Testis (tissue), 3 donors: ENCODE results near the gene HKDC1. TPM values are rescaled to one million over a fixed set of nuclear protein-coding genes. Genes with fewer than 3 reads are reported as not detected.
A peak's percentile ranks its signal among the peaks of the same experiment; 100 is the strongest.

Experiments
- DNase-seq: peaks from one replicate; pipeline ENCODE4 v3.0.0-alpha.2; 2019
- H3K27ac ChIP-seq, 2 donors: fragments of 200-600 bp; sonication (generic); one replicate each; pipeline ENCODE4 v1.5.1; 2019
- H3K27me3 ChIP-seq: fragments of 200-600 bp; sonication (generic); one replicate; pipeline ENCODE4 v1.5.1; 2019
- H3K36me3 ChIP-seq: fragments of 200-600 bp; sonication (generic); one replicate; pipeline ENCODE4 v1.5.1; 2017; ENCODE audit warnings: low read depth; ENCODE audit errors: missing control alignments
- H3K4me1 ChIP-seq: fragments of 200-600 bp; sonication (generic); one replicate; pipeline ENCODE4 v1.5.1; 2019
- H3K4me3 ChIP-seq, 2 donors: fragments of 200-600 bp; sonication (generic); one replicate each; pipeline ENCODE4 v1.5.1; 2017 to 2019
- H3K9me3 ChIP-seq: fragments of 200-600 bp; sonication (generic); one replicate; pipeline ENCODE4 v1.5.1; 2017
- POLR2A ChIP-seq: fragments of 450-650 bp; IDR thresholded peaks from one replicate; pipeline ENCODE4 v1.6.1; 2017; ENCODE audit warnings: antibody characterized with exemption, mild to moderate bottlenecking, moderate library complexity
- WGBS, 2 donors: methylation state at CpG; one replicate each; pipeline ENCODE4 v1.1.5; 2018; 5-methylcytosine and 5-hydroxymethylcytosine counted together
- intact Hi-C: fragments of 100-400 bp; cut with DNase I; formaldehyde crosslinking; loops from one replicate; pipeline ENCODE4 v1.15.1; 2023; ENCODE audit warnings: low total_unique reads
- polyA plus RNA-seq: library from polyadenylated mRNA; stranded (reverse); fragments of 350-450 nt; fragmentation: Illumina TruSeq; extraction: RNeasy Lipid Tissue Mini Kit (QIAGEN cat#74804); gene quantifications from one replicate; pipeline ENCODE4 v1.2.3, GENCODE V29; 2014; ENCODE audit warnings: low read depth, low replicate concordance; ENCODE audit not compliant: insufficient read depth
- total RNA-seq, 2 donors: library from RNA; depleted of rRNA; stranded (reverse); fragments of >200 nt; gene quantifications; one replicate each; pipeline ENCODE4 v1.2.3, GENCODE V29; 2016
- TF ChIP-seq, protein P1 (sequence below), 3 experiments: fragments of 450-650 bp in 2 of 3; fragments of 200-600 bp in 1 of 3; sonication (generic) in 1 of 3; IDR thresholded peaks; one replicate each; pipeline ENCODE4 v1.5.1; 2016 to 2019; ENCODE audit warnings: antibody characterized with exemption in 3 of 3, mild to moderate bottlenecking in 2 of 3, moderate library complexity in 1 of 3

Gene HKDC1
- total and polyA plus RNA-seq, 3 donors from 2014 or later, result 1.9 to 5.4 (median 4.4) TPM

DNA sequence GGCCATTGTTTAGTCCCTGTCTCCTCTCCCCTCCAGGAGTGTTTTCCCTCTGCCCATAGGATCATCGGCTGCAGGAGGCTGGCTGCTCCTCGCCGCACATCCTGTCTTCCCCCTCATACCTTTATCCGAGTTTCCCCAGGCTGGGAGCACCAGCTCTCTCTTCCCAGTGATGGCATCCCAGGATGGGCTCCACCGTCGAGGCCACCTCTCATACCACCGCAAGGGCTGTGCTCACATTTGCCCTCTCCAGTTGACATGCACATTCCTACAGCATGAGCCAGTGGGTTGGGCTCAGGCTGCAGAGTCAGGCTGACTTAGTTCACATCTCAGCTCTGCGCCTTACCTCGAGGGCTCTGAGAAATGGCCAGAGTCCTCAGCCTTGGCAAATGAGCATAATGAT, 12.1 kb downstream of the HKDC1 start:
- Histone ChIP-seq H3K36me3 (no peaks in the 10 kb centered on the region), H3K4me3 (no peak overlapping the region), H3K27ac (peak overlapping the region; percentile 57 to 70), H3K9me3 (no peaks in the 10 kb centered on the region), H3K27me3 (no peaks in the 10 kb centered on the region), H3K4me1 (peaks cover 16% of the 10 kb centered on the region)
- TF ChIP-seq POLR2A, result no peak
- TF ChIP-seq, protein P1, sequence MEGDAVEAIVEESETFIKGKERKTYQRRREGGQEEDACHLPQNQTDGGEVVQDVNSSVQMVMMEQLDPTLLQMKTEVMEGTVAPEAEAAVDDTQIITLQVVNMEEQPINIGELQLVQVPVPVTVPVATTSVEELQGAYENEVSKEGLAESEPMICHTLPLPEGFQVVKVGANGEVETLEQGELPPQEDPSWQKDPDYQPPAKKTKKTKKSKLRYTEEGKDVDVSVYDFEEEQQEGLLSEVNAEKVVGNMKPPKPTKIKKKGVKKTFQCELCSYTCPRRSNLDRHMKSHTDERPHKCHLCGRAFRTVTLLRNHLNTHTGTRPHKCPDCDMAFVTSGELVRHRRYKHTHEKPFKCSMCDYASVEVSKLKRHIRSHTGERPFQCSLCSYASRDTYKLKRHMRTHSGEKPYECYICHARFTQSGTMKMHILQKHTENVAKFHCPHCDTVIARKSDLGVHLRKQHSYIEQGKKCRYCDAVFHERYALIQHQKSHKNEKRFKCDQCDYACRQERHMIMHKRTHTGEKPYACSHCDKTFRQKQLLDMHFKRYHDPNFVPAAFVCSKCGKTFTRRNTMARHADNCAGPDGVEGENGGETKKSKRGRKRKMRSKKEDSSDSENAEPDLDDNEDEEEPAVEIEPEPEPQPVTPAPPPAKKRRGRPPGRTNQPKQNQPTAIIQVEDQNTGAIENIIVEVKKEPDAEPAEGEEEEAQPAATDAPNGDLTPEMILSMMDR (IDR thresholded peaks at IDR 0.05), result no peak
- DNase-seq, result no peak
- 92 to 93% methylated on average over 9 of the region's 9 CpGs for WGBS, 2 donors
- intact Hi-C loops, result no loop called here

DNA sequence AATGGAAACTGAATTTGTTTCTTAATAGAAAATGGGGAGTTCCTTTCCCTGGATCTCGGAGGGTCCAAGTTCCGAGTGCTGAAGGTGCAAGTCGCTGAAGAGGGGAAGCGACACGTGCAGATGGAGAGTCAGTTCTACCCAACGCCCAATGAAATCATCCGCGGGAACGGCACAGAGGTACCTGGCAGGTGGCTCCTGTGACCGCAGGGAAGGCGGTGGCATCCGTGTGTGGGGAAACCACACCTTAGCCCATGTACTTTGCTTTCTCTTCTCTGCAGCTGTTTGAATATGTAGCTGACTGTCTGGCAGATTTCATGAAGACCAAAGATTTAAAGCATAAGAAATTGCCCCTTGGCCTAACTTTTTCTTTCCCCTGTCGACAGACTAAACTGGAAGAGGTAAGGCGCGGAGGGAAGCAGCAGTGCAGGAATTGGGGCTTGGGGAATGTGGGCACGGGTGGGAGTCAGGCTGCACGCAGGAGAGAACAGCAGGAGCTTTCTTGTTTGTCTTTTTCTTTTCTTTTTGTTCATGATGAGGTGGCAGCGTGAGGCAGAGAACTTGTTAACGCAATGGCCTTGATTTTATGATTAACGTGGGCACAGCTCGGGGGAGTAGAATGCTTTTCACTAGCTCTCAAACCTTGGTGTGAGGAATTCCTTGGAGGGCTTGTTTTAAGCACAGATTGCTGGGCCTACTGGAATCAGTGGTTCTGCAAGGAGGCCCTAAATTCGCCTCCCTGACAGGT, 12.8 kb downstream of the HKDC1 start:
- peaks cover 16% of the 10 kb centered on the region for H3K4me1 ChIP-seq
- H3K27me3 ChIP-seq, result no peaks in the 10 kb centered on the region
- peak overlapping the region; percentile 57 to 81 for H3K27ac ChIP-seq
- intact Hi-C loops, result no loop called here
- TF ChIP-seq, protein P1 (IDR thresholded peaks at IDR 0.05), result no peak
- TF ChIP-seq POLR2A, result no peak
- DNase-seq, result peak; percentile 74
- WGBS, 2 donors, result 77 to 82% methylated on average over 22 of the region's 22 CpGs
- no peaks in the 10 kb centered on the region for H3K9me3 ChIP-seq
- no peak overlapping the region for H3K4me3 ChIP-seq
- H3K36me3 ChIP-seq, result no peaks in the 10 kb centered on the region

DNA sequence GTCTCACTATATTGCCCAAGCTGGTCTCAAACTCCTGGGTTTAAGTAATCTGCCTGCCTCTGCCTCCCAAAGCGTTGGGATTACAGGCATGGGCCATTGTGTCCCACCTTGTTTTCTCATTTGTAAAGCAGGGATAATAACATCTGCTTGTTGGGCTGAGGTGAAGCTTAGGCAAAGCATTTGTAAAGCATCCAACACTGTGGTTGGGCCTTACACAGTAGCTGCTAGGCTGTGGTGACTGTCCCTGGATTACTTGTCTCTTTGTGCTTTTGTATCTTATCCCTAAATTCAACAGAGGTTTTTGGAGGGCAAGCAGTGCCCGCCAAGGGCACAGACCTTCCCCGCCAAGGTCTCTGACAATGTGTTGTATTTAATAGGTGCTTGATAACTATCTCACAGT, 14.3 kb downstream of the HKDC1 start:
- no peak for TF ChIP-seq POLR2A
- TF ChIP-seq, protein P1 (IDR thresholded peaks at IDR 0.05), result no peak
- Histone ChIP-seq H3K4me1 (peaks cover 16% of the 10 kb centered on the region), H3K27ac (peak overlapping the region in 1 of 2 donors; percentile 61), H3K36me3 (no peaks in the 10 kb centered on the region), H3K4me3 (no peak overlapping the region), H3K27me3 (no peaks in the 10 kb centered on the region), H3K9me3 (no peaks in the 10 kb centered on the region)
- DNase-seq, result no peak
- WGBS, 2 donors, result 83 to 86% methylated on average over 3 of the region's 3 CpGs
- intact Hi-C loops, result no loop called here

DNA sequence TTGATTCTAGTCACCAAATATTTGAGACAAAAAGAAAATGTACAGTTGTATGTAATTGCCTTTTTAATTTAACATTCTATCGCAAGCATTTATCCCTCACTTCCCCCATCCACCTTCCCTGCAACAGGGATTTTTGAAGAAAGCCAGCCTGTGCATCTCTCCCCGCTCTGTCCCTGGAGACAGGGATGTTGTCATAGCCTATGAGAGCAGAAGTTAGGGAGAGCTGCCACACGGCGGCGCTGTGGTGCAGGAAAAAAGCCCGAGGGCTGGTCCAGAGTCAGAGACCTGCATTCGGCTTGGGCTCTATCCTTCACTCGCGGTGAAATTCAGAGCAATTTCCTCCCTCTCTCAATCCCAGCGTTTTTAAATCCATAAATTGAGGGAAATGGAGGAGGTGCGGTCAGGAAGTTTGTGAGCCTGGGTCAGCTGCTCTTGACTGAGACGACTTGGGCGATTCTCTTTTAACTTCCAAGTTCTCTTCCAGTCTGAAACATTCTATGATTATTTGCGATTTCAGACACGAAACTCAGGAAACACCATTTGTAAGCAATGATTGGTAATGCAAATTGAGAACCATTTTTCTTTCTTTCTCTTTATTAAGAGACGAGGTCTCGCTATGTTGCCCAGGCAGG, 17.5 kb downstream of the HKDC1 start:
- no peak for TF ChIP-seq POLR2A
- TF ChIP-seq, protein P1 (IDR thresholded peaks at IDR 0.05), result peak; percentile 93 to 97 (median 94)
- Histone ChIP-seq H3K4me3 (peak overlapping the region in 1 of 2 donors; percentile 9), H3K27ac (no peak overlapping the region), H3K27me3 (no peaks in the 10 kb centered on the region), H3K36me3 (no peaks in the 10 kb centered on the region), H3K4me1 (peaks cover 8% of the 10 kb centered on the region), H3K9me3 (no peaks in the 10 kb centered on the region)
- WGBS, 2 donors, result 17 to 20% methylated on average over 17 of the region's 17 CpGs
- intact Hi-C loops, result loop anchor here (5.0 kb wide), 1 partner anchor 155 kb away; no protein-coding TSS in a partner anchor
- DNase-seq, result peak; percentile 92
